Measurements from ENCODE around the gene SGMS2.

DNA sequence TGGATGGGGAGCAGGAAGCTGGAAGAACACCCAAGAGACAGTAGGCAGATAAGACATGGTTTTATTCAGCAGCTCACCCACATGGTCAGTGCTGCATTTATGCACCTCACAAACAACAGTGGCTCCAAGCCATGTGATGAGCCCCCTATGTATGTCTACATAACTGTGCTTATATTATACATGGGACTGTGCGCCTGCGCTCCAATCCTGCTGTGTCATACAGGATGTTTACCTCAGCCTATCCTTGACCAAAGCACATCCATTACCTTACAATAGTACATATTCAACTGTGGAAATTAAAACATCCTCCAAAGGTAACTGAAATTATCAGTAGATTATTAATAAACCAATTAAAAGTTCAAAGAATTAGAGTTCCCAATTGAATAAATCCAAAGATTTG is 44.1 kb upstream of the SGMS2 start:
- TF ChIP-seq POLR2A (IDR thresholded peaks at IDR 0.05; ENCODE audit: low read depth, low read length) = no peak
- TF ChIP-seq RCOR1 (conservative IDR thresholded peaks at IDR 0.05; ENCODE audit: low read depth, low read length) = no peak
- TF ChIP-seq EP300 (IDR thresholded peaks at IDR 0.05; ENCODE audit: borderline replicate concordance in 1 of 2, control insufficient read depth in 1 of 2, low read depth in 2 of 2, low read length in 2 of 2) = no peak
- no peak for TF ChIP-seq IKZF1 (conservative IDR thresholded peaks at IDR 0.05)
- TF ChIP-seq HDAC2 (IDR thresholded peaks at IDR 0.05) = no peak
- TF ChIP-seq FOS (IDR thresholded peaks at IDR 0.05; ENCODE audit: borderline replicate concordance, extremely low read depth, insufficient read length) = no peak
- TF ChIP-seq, protein P1, sequence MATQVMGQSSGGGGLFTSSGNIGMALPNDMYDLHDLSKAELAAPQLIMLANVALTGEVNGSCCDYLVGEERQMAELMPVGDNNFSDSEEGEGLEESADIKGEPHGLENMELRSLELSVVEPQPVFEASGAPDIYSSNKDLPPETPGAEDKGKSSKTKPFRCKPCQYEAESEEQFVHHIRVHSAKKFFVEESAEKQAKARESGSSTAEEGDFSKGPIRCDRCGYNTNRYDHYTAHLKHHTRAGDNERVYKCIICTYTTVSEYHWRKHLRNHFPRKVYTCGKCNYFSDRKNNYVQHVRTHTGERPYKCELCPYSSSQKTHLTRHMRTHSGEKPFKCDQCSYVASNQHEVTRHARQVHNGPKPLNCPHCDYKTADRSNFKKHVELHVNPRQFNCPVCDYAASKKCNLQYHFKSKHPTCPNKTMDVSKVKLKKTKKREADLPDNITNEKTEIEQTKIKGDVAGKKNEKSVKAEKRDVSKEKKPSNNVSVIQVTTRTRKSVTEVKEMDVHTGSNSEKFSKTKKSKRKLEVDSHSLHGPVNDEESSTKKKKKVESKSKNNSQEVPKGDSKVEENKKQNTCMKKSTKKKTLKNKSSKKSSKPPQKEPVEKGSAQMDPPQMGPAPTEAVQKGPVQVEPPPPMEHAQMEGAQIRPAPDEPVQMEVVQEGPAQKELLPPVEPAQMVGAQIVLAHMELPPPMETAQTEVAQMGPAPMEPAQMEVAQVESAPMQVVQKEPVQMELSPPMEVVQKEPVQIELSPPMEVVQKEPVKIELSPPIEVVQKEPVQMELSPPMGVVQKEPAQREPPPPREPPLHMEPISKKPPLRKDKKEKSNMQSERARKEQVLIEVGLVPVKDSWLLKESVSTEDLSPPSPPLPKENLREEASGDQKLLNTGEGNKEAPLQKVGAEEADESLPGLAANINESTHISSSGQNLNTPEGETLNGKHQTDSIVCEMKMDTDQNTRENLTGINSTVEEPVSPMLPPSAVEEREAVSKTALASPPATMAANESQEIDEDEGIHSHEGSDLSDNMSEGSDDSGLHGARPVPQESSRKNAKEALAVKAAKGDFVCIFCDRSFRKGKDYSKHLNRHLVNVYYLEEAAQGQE (IDR thresholded peaks at IDR 0.05; ENCODE audit: low read depth, low read length) = no peak
- no peak for TF ChIP-seq PAX5 (IDR thresholded peaks at IDR 0.05; ENCODE audit: borderline replicate concordance, low read depth, low read length)
- TF ChIP-seq, protein P2, sequence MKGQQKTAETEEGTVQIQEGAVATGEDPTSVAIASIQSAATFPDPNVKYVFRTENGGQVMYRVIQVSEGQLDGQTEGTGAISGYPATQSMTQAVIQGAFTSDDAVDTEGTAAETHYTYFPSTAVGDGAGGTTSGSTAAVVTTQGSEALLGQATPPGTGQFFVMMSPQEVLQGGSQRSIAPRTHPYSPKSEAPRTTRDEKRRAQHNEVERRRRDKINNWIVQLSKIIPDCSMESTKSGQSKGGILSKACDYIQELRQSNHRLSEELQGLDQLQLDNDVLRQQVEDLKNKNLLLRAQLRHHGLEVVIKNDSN (IDR thresholded peaks at IDR 0.05; ENCODE audit: borderline replicate concordance, extremely low read length, insufficient read depth, low read depth, low read length) = no peak
- TF ChIP-seq NFXL1 (IDR thresholded peaks at IDR 0.05; ENCODE audit: borderline replicate concordance) = no peak
- TF ChIP-seq, protein P3, sequence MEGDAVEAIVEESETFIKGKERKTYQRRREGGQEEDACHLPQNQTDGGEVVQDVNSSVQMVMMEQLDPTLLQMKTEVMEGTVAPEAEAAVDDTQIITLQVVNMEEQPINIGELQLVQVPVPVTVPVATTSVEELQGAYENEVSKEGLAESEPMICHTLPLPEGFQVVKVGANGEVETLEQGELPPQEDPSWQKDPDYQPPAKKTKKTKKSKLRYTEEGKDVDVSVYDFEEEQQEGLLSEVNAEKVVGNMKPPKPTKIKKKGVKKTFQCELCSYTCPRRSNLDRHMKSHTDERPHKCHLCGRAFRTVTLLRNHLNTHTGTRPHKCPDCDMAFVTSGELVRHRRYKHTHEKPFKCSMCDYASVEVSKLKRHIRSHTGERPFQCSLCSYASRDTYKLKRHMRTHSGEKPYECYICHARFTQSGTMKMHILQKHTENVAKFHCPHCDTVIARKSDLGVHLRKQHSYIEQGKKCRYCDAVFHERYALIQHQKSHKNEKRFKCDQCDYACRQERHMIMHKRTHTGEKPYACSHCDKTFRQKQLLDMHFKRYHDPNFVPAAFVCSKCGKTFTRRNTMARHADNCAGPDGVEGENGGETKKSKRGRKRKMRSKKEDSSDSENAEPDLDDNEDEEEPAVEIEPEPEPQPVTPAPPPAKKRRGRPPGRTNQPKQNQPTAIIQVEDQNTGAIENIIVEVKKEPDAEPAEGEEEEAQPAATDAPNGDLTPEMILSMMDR (IDR thresholded peaks at IDR 0.05 in 2 of 3, conservative IDR thresholded peaks at IDR 0.05 in 1 of 3; ENCODE audit: control insufficient read depth in 2 of 3, extremely low read depth in 1 of 3, insufficient read depth in 1 of 3, low read depth in 3 of 3, low read length in 3 of 3) = no peak
- no peak for TF ChIP-seq NBN (IDR thresholded peaks at IDR 0.05)
- TF ChIP-seq DPF2 (IDR thresholded peaks at IDR 0.05) = no peak
